ENCODE results near the gene SCNN1A.

DNA sequence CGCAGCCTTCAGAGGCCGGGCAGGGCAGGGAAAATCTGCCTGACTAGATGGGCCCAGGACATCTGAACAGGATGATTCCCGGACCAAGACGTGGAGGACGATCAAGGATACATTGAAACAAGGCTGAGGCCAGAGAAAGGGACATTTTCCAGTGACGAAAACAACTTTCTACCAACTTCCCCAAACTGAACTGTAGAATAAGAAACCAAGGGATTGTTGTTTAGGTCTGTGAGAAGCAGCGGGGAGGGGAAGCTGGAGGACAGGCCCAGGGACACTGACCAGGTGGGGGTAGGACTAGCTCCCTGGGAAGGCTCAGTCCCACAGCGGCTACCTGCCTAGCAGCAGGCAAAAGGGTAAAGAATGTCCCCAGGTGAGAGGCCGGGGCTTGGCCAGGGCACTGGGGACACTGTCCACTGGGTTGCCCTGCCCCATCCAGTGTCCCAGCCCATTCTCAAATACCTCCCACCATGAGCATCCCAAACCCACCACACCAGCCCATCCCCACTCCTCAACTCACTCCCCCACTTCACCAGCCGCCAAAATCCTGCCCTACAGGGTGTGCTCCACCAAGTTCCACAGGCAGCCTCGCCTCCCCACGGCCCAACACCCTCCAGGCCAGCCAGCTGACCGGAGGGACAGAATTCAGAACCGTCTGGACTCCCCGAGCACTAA lies 34.5 kb downstream of the SCNN1A start:
- TF ChIP-seq, protein P1, sequence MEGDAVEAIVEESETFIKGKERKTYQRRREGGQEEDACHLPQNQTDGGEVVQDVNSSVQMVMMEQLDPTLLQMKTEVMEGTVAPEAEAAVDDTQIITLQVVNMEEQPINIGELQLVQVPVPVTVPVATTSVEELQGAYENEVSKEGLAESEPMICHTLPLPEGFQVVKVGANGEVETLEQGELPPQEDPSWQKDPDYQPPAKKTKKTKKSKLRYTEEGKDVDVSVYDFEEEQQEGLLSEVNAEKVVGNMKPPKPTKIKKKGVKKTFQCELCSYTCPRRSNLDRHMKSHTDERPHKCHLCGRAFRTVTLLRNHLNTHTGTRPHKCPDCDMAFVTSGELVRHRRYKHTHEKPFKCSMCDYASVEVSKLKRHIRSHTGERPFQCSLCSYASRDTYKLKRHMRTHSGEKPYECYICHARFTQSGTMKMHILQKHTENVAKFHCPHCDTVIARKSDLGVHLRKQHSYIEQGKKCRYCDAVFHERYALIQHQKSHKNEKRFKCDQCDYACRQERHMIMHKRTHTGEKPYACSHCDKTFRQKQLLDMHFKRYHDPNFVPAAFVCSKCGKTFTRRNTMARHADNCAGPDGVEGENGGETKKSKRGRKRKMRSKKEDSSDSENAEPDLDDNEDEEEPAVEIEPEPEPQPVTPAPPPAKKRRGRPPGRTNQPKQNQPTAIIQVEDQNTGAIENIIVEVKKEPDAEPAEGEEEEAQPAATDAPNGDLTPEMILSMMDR (IDR thresholded peaks at IDR 0.05), result no peak
- no peak for TF ChIP-seq POLR2A (IDR thresholded peaks at IDR 0.05)

Measured in heart left ventricle (tissue), 13 donors.